ENCODE data around the gene SLC35E2B.
"Not testable (repeated sequence)": the region's sequence is repeated elsewhere in the genome, so short reads cannot be mapped to it uniquely, and the experiment has no call there.

Gene SLC35E2B

GRCh38 chr1:1692714-1693647 is at the start of gene SLC35E2B:
Gene SLC35E2B (minus strand): TSS chr1:1692795. CDS start chr1:1676699, 16,096 bp downstream.
- in situ Hi-C loops (cut with MboI; ENCODE audit: low sequenced_read_pairs) = not testable (repeated sequence)

GRCh38 chr1:1741013-1741412 is 48.4 kb upstream of the SLC35E2B start:
- in situ Hi-C loops (cut with MboI; ENCODE audit: low sequenced_read_pairs) = not testable (repeated sequence)

- in situ Hi-C loops (cut with MboI; ENCODE audit: low sequenced_read_pairs) = not testable (repeated sequence)
Observed at GRCh38 chr1:1738799-1739337, 46.3 kb upstream of the SLC35E2B start.

GRCh38 chr1:1737675-1738590 is 45.3 kb upstream of the SLC35E2B start:
- in situ Hi-C loops (cut with MboI; ENCODE audit: low sequenced_read_pairs) = not testable (repeated sequence)

GRCh38 chr1:1732381-1732780 is 39.8 kb upstream of the SLC35E2B start:
- in situ Hi-C loops (cut with MboI; ENCODE audit: low sequenced_read_pairs) = no loop called here

- in situ Hi-C loops (cut with MboI; ENCODE audit: low sequenced_read_pairs) = no loop called here
Observed at GRCh38 chr1:1730870-1731269, 38.3 kb upstream of the SLC35E2B start.

- in situ Hi-C loops (cut with MboI; ENCODE audit: low sequenced_read_pairs) = not testable (repeated sequence)
Observed at GRCh38 chr1:1730230-1730629, 37.6 kb upstream of the SLC35E2B start.

- in situ Hi-C loops (cut with MboI; ENCODE audit: low sequenced_read_pairs) = not testable (repeated sequence)
Observed at GRCh38 chr1:1729116-1729816, 36.7 kb upstream of the SLC35E2B start.

- in situ Hi-C loops (cut with MboI; ENCODE audit: low sequenced_read_pairs) = not testable (repeated sequence)
Observed at GRCh38 chr1:1728308-1729005, 35.9 kb upstream of the SLC35E2B start.

GRCh38 chr1:1727131-1727651 is 34.6 kb upstream of the SLC35E2B start:
- in situ Hi-C loops (cut with MboI; ENCODE audit: low sequenced_read_pairs) = not testable (repeated sequence)

GRCh38 chr1:1726088-1726487 is 33.5 kb upstream of the SLC35E2B start:
- in situ Hi-C loops (cut with MboI; ENCODE audit: low sequenced_read_pairs) = not testable (repeated sequence)

GRCh38 chr1:1724035-1724864 is 31.7 kb upstream of the SLC35E2B start, which contains the start of gene CDK11A:
Gene CDK11A (minus strand): TSS chr1:1724357. CDS start chr1:1722818, 1,539 bp downstream.
- in situ Hi-C loops (cut with MboI; ENCODE audit: low sequenced_read_pairs) = not testable (repeated sequence)

- in situ Hi-C loops (cut with MboI; ENCODE audit: low sequenced_read_pairs) = no loop called here
Observed at GRCh38 chr1:1721201-1721600, 28.6 kb upstream of the SLC35E2B start.

GRCh38 chr1:1715109-1715883 is 22.7 kb upstream of the SLC35E2B start:
- in situ Hi-C loops (cut with MboI; ENCODE audit: low sequenced_read_pairs) = not testable (repeated sequence)

- in situ Hi-C loops (cut with MboI; ENCODE audit: low sequenced_read_pairs) = not testable (repeated sequence)
Observed at GRCh38 chr1:1707897-1708296, 15.3 kb upstream of the SLC35E2B start.

- in situ Hi-C loops (cut with MboI; ENCODE audit: low sequenced_read_pairs) = not testable (repeated sequence)
Observed at GRCh38 chr1:1707241-1707640, 14.6 kb upstream of the SLC35E2B start.

GRCh38 chr1:1705623-1706022 is 13.0 kb upstream of the SLC35E2B start:
- in situ Hi-C loops (cut with MboI; ENCODE audit: low sequenced_read_pairs) = not testable (repeated sequence)

All from HL-60/S4 treated with retinoic acid at 250 ng/mL for 4 days and 3 days (cell line).